Measurements from ENCODE around the gene ATP7A. TPM values are rescaled to one million over a fixed set of nuclear protein-coding genes. Genes with fewer than 3 reads are reported as not detected.
"Not testable (repeated sequence)": the region's sequence is repeated elsewhere in the genome, so short reads cannot be mapped to it uniquely, and the experiment has no call there.

Gene ATP7A
- total RNA-seq, 2 experiments from 2014 or later, result 12.6 to 13.3 TPM

DNA sequence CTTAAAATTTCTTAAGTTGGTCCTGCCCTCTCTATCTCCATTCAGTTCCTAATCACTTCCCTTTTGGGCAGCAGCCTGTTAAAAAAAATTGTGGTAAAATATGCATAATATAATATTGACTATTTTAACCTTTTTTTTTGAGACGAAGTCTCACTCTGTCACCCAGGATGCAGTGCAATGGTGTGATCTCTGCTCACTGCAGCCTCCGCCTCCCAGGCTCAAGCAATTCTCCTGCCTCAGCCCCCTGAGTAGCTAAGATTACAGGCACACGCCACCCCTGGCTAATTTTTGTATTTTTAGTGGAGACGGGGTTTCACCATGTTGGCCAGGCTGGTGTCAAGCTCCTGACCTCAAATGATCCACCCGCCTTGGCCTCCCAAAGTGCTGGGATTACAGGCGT, 8.9 kb downstream of the ATP7A start:
- H3K36me3 Mint-ChIP-seq (ENCODE audit: low read depth); DNase-seq; POLR2A ChIA-PET; CTCF ChIA-PET; H3K4me3 Mint-ChIP-seq; H3K27ac Mint-ChIP-seq; H3K27me3 Mint-ChIP-seq; H3K9me3 Mint-ChIP-seq: not testable (repeated sequence)
- peaks cover 12% of the 10 kb centered on the region for H3K4me1 Mint-ChIP-seq

- no peak for DNase-seq
- ChIA-PET CTCF (no interaction called here), POLR2A (no interaction called here)
- peaks cover 3% of the 10 kb centered on the region for H3K4me1 Mint-ChIP-seq
- peaks cover 3% of the 10 kb centered on the region for H3K9me3 Mint-ChIP-seq
- no peak overlapping the region for H3K4me3 Mint-ChIP-seq
- H3K27ac Mint-ChIP-seq, result no peak overlapping the region
- H3K27me3 Mint-ChIP-seq, result no peaks in the 10 kb centered on the region
- H3K36me3 Mint-ChIP-seq (ENCODE audit: low read depth), result peaks cover 2% of the 10 kb centered on the region
Measured at GRCh38 chrX:77922787-77923186, 12.3 kb downstream of the ATP7A start.

DNA sequence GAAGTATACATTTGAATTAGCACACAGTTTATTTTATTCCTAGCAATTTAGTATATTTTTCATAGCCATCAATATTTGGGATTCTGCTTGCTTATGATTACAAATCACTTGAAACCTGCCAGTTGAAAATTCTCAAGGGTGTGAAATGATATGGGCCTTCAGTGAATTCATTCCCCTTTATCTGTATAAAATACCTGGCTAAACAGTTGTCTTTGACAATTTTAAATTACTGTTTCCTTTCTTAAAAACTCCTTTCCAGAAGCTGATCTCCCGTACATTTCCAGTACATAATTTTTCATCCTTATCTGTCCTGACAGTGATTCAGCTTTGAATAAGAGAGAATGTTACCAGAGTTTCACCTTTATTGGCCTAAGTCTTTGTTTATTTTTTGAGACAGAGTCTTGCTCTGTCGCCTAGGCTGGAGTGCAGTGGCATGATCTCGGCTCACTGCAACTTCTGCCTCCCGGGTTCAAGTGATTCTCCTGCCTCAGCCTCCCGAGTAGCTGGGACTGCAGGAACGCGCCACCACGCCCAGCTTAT, 13.9 kb downstream of the ATP7A start:
- H3K36me3 Mint-ChIP-seq (ENCODE audit: low read depth), result peaks cover 5% of the 10 kb centered on the region
- DNase-seq, result no peak
- H3K4me1 Mint-ChIP-seq, result peaks cover 3% of the 10 kb centered on the region
- no peak overlapping the region for H3K27ac Mint-ChIP-seq
- no peak overlapping the region for H3K4me3 Mint-ChIP-seq
- CTCF ChIA-PET, result no interaction called here
- peaks cover 3% of the 10 kb centered on the region for H3K9me3 Mint-ChIP-seq
- no peaks in the 10 kb centered on the region for H3K27me3 Mint-ChIP-seq
- POLR2A ChIA-PET, result no interaction called here

GRCh38 chrX:77925764-77926163, 15.3 kb downstream of the ATP7A start:
- DNase-seq, result no peak
- POLR2A ChIA-PET, result no interaction called here
- Mint-ChIP-seq H3K27ac (no peak overlapping the region), H3K9me3 (peaks cover 3% of the 10 kb centered on the region), H3K36me3 (ENCODE audit: low read depth) (peaks cover 9% of the 10 kb centered on the region), H3K4me3 (no peak overlapping the region), H3K4me1 (peaks cover 3% of the 10 kb centered on the region), H3K27me3 (no peaks in the 10 kb centered on the region)
- CTCF ChIA-PET, result no interaction called here

DNA sequence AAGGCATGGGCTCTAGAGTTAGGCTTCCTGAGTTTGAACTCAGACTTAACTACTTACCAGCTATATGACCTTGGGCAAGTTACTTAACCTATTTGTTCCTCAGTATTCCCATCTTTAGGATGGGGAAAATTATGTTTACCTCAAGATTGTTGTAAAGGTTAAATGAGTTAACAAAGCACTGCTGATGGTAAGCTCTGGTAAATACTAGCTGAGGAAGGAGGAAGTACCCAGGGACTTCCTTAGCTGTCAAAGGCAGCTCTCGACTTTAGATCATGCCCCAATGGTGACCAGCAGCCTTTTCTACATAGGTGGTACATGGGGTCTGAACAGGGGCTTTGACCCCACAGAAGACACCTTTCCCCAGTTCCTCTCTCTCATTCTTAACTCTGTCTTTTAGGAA, 20.1 kb downstream of the ATP7A start:
- Mint-ChIP-seq H3K9me3 (no peaks in the 10 kb centered on the region), H3K4me1 (peaks cover 4% of the 10 kb centered on the region), H3K27ac (no peak overlapping the region), H3K4me3 (no peak overlapping the region), H3K27me3 (no peaks in the 10 kb centered on the region), H3K36me3 (ENCODE audit: low read depth) (peaks cover 8% of the 10 kb centered on the region)
- CTCF ChIA-PET, result no interaction called here
- POLR2A ChIA-PET, result no interaction called here
- DNase-seq, result no peak

DNA sequence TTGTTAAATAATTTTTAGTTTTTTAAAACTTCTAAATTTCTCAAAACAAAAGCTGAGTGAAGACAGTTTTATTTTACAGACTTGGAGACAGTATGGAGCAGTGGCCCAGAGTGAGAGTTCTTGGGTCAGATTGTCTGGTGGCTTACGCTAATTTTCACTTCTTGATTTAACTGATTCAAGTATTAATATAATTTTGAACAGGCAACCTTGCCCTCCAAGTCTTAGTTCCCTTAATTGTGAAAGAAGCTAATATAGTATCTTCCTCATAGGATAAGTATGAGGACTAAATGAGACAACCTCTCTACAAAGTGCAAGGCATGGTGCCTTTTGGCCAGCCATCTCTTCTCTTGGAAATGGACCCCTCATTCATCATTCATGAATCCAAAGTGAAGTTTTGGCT, 25.4 kb downstream of the ATP7A start:
- CTCF ChIA-PET, result no interaction called here
- Mint-ChIP-seq H3K4me3 (no peak overlapping the region), H3K27me3 (no peaks in the 10 kb centered on the region), H3K36me3 (ENCODE audit: low read depth) (peaks cover 2% of the 10 kb centered on the region), H3K27ac (no peak overlapping the region), H3K9me3 (no peaks in the 10 kb centered on the region), H3K4me1 (peaks cover 2% of the 10 kb centered on the region)
- POLR2A ChIA-PET, result no interaction called here
- no peak for DNase-seq

- H3K4me1 Mint-ChIP-seq, result peaks cover 2% of the 10 kb centered on the region
- no peak for DNase-seq
- H3K9me3 Mint-ChIP-seq, result no peaks in the 10 kb centered on the region
- H3K4me3 Mint-ChIP-seq, result no peak overlapping the region
- H3K27me3 Mint-ChIP-seq, result no peaks in the 10 kb centered on the region
- ChIA-PET CTCF (no interaction called here), POLR2A (no interaction called here)
- no peak overlapping the region for H3K27ac Mint-ChIP-seq
- H3K36me3 Mint-ChIP-seq (ENCODE audit: low read depth), result no peaks in the 10 kb centered on the region
Measured at GRCh38 chrX:77936299-77936698, 25.8 kb downstream of the ATP7A start.

GRCh38 chrX:77937291-77937690, 26.8 kb downstream of the ATP7A start:
- Mint-ChIP-seq H3K4me1 (peaks cover 2% of the 10 kb centered on the region), H3K27ac (no peak overlapping the region), H3K36me3 (ENCODE audit: low read depth) (no peaks in the 10 kb centered on the region), H3K9me3 (no peaks in the 10 kb centered on the region), H3K4me3 (no peak overlapping the region), H3K27me3 (no peaks in the 10 kb centered on the region)
- POLR2A ChIA-PET, result no interaction called here
- DNase-seq, result no peak
- CTCF ChIA-PET, result no interaction called here

DNA sequence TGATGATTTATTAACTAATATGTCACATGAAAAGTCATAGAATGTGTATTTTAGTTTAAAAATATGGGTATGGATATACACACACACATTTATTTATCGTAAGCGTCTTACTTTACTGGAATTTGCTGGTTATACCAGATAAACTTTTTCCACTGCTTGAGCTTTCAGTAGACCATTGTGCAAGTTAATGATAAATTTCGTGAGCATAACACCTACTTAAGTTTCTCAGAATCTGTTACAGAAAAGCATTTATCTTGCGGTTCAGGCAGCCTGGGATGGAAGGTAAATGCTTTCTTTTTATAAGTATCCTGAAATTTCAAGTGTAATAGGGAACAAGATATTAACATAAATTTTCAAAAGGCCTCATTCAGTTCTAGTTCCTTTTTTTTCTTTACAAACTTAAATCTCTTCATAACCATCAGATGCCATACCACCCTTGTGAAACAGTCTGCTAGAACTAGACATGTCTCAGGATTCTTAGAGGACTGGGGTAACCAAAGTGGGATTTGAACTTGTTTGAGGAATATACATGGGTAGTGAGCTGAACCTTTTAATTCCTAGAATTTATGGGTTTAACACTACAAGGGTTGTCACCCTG, 27.7 kb downstream of the ATP7A start:
- H3K9me3 Mint-ChIP-seq, result no peaks in the 10 kb centered on the region
- DNase-seq, result no peak
- H3K4me1 Mint-ChIP-seq, result peaks cover 3% of the 10 kb centered on the region
- no peaks in the 10 kb centered on the region for H3K36me3 Mint-ChIP-seq (ENCODE audit: low read depth)
- CTCF ChIA-PET, result no interaction called here
- H3K4me3 Mint-ChIP-seq, result no peak overlapping the region
- H3K27ac Mint-ChIP-seq, result no peak overlapping the region
- POLR2A ChIA-PET, result no interaction called here
- H3K27me3 Mint-ChIP-seq, result no peaks in the 10 kb centered on the region

DNA sequence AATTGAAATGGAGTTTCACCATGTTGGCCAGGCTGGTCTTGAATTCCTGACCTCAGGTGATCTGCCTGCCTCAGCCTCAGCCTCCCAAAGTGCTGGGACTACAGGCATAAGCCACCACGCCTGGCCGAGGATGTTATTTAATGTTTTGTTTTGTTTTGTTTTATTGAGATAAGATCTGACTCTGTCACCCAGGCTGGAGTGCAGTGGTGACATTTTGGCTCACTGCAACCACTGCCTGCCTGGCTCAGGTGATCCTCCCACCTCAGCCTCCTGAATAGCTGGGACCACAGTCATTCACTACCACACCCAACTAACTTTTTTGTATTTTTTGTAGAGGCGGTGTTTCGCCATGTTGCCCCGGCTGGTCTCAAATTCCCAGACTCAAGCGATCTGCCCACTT, 34.5 kb downstream of the ATP7A start:
- POLR2A ChIA-PET; H3K27me3 Mint-ChIP-seq; H3K27ac Mint-ChIP-seq; H3K9me3 Mint-ChIP-seq; DNase-seq; H3K4me3 Mint-ChIP-seq; H3K36me3 Mint-ChIP-seq (ENCODE audit: low read depth); H3K4me1 Mint-ChIP-seq: not testable (repeated sequence)
- CTCF ChIA-PET, result interaction anchor here (0.5 kb wide), 1 partner anchor 96 kb away, joined by 3 read pairs; no protein-coding TSS in a partner anchor

GRCh38 chrX:77945910-77946545, 35.5 kb downstream of the ATP7A start:
- no peak overlapping the region for H3K4me3 Mint-ChIP-seq
- H3K36me3 Mint-ChIP-seq (ENCODE audit: low read depth), result no peaks in the 10 kb centered on the region
- POLR2A ChIA-PET, result no interaction called here
- no peaks in the 10 kb centered on the region for H3K9me3 Mint-ChIP-seq
- no peaks in the 10 kb centered on the region for H3K27me3 Mint-ChIP-seq
- DNase-seq, result no peak
- peaks cover 5% of the 10 kb centered on the region for H3K4me1 Mint-ChIP-seq
- H3K27ac Mint-ChIP-seq, result no peak overlapping the region
- CTCF ChIA-PET, result no interaction called here

DNA sequence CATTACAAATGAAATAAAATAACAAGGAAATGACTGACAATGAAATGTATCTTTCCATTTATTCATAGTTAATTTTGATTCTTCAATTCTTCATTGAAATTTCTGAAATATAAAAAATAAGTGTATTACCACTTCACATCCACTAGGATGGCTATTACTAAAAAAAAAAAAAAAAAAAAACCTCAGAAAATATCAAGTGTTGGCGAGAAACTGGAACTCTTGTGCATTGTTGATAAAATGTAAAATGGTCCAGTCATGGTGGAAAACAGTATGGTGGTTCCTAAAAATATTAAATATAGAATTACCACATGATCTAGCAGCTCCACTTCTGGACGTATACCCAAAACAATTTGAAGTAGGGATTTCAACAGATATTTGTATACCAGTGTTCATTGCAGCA, 36.1 kb downstream of the ATP7A start:
- Mint-ChIP-seq H3K36me3 (ENCODE audit: low read depth) (no peaks in the 10 kb centered on the region), H3K27ac (no peak overlapping the region), H3K4me1 (peaks cover 5% of the 10 kb centered on the region), H3K4me3 (no peak overlapping the region), H3K9me3 (no peaks in the 10 kb centered on the region), H3K27me3 (no peaks in the 10 kb centered on the region)
- POLR2A ChIA-PET, result no interaction called here
- DNase-seq, result no peak
- CTCF ChIA-PET, result interaction anchor here (0.7 kb wide), 1 partner anchor 36 kb away, joined by 4 read pairs; no protein-coding TSS in a partner anchor

DNA sequence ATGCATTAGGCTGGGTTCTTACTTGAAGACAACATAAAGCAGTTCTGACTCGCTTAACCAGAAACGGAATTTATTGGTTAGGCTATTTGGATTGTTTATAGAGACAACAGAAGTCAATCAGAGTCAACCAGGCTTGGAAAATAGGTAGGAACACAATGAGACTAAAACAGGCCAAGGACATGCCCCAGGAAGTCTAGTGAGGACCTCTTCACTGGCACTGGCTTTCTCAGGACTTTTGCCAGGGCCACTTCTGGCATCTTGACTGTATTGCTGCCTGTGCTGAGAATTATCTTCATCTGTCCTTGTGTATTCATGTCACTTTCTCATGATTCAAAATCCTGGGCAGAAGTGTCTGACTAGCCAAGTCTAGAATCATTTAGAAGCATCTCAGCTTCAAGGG, 39.3 kb downstream of the ATP7A start:
- DNase-seq, result no peak
- H3K4me3 Mint-ChIP-seq, result no peak overlapping the region
- no peaks in the 10 kb centered on the region for H3K27me3 Mint-ChIP-seq
- no peak overlapping the region for H3K27ac Mint-ChIP-seq
- CTCF ChIA-PET, result no interaction called here
- POLR2A ChIA-PET, result no interaction called here
- peaks cover 8% of the 10 kb centered on the region for H3K4me1 Mint-ChIP-seq
- H3K9me3 Mint-ChIP-seq, result no peaks in the 10 kb centered on the region
- no peaks in the 10 kb centered on the region for H3K36me3 Mint-ChIP-seq (ENCODE audit: low read depth)

DNA sequence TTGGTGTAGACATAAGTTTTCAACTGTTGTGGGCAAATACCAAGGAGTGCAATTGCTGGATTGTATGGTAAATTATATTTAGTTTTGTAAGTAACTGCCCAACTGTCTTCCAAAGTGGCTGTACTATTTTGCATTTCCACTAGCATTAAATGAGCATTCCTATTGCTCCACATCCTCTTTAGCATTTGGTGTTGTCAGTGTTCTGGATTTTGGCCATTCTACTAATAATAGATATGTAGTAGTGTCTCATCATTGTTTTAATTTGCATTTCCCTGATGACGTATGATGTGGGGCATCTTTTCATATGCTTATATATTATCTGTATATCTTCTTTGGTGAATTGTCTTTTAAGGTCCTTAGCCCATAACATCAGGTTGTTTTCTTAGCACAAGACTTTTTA, 41.7 kb downstream of the ATP7A start:
- Mint-ChIP-seq H3K4me3 (no peak overlapping the region), H3K27me3 (no peaks in the 10 kb centered on the region), H3K9me3 (no peaks in the 10 kb centered on the region), H3K27ac (no peak overlapping the region), H3K36me3 (ENCODE audit: low read depth) (peaks cover 6% of the 10 kb centered on the region), H3K4me1 (peaks cover 15% of the 10 kb centered on the region)
- ChIA-PET CTCF (no interaction called here), POLR2A (no interaction called here)
- DNase-seq, result no peak
